Lower lobe of right lung (tissue), 2 donors: ENCODE results near the gene LYPD3. TPM values are rescaled to one million over a fixed set of nuclear protein-coding genes. Genes with fewer than 3 reads are reported as not detected.

Experiments used
- ATAC-seq, 2 donors: fragments of 200-7000 bp; cut with Tn5 transposase; one replicate each; pipeline ENCODE4 v1.9.1; 2020 to 2022; ENCODE audit warnings: mild to moderate bottlenecking in 2 of 2, moderate library complexity in 2 of 2
- DNase-seq: peaks from one replicate; pipeline ENCODE4 v3.0.0-alpha.2; 2020
- H3K27ac ChIP-seq: fragments of 200-600 bp; one replicate; pipeline ENCODE4 v1.8.0; 2022
- H3K27me3 ChIP-seq: fragments of 200-600 bp; one replicate; pipeline ENCODE4 v1.8.0; 2022; ENCODE audit warnings: low read depth
- H3K36me3 ChIP-seq: fragments of 200-600 bp; one replicate; pipeline ENCODE4 v1.8.0; 2022; ENCODE audit warnings: mild to moderate bottlenecking
- H3K4me1 ChIP-seq: fragments of 200-600 bp; one replicate; pipeline ENCODE4 v1.8.0; 2022
- H3K4me3 ChIP-seq: fragments of 200-600 bp; one replicate; pipeline ENCODE4 v1.8.0; 2022; ENCODE audit warnings: mild to moderate bottlenecking
- H3K9me3 ChIP-seq: fragments of 200-600 bp; one replicate; pipeline ENCODE4 v1.8.0; 2022
- CTCF ChIP-seq: fragments of 200-600 bp; IDR thresholded peaks from one replicate; pipeline ENCODE4 v1.8.0; 2022; ENCODE audit warnings: antibody characterized with exemption, mild to moderate bottlenecking
- intact Hi-C: fragments of 100-400 bp; cut with DNase I; formaldehyde crosslinking; loops from one replicate; pipeline ENCODE4 v1.11.0; 2022
- total RNA-seq: library from RNA; stranded (reverse); fragmentation: NEBNext Ultra II Directional; extraction: Animal tissue kit (Norgen Biotek cat#: 25700); gene quantifications from one replicate; pipeline ENCODE4 v1.2.1, GENCODE V29; 2021
- donor health status: DM: no; HTN: yes; CAD: no; lungs with severe emphysema.

LYPD3 gene
- total RNA-seq, 1 donor from 2014 or later = 0.74 TPM

DNA sequence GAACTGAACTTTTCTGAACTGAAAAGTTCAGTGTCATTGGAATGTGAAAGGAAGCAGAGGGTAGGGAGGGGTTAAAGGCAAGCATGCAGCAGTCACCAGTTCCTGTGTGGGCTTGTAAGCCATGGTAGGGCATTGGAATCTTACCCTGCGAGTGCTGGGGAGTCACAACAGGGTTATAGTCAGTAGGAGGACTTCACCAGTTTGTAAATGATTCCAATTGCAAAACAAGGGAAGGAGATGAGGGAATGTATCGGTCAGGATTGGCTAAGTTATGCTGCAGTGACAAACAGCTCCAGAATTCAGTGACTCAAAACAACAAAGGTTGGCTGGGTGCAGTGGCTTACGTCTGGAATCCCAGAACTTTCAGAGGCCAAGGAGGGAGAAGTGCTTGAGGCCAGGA is 12.8 kb downstream of the LYPD3 start:
- H3K27ac ChIP-seq = no peak overlapping the region
- H3K4me3 ChIP-seq = no peak overlapping the region
- ATAC-seq = no peak
- no peaks in the 10 kb centered on the region for H3K4me1 ChIP-seq
- no peaks in the 10 kb centered on the region for H3K27me3 ChIP-seq
- no peaks in the 10 kb centered on the region for H3K36me3 ChIP-seq
- no peak for TF ChIP-seq CTCF
- intact Hi-C loops = no loop called here
- no peak for DNase-seq
- H3K9me3 ChIP-seq = no peaks in the 10 kb centered on the region

DNA sequence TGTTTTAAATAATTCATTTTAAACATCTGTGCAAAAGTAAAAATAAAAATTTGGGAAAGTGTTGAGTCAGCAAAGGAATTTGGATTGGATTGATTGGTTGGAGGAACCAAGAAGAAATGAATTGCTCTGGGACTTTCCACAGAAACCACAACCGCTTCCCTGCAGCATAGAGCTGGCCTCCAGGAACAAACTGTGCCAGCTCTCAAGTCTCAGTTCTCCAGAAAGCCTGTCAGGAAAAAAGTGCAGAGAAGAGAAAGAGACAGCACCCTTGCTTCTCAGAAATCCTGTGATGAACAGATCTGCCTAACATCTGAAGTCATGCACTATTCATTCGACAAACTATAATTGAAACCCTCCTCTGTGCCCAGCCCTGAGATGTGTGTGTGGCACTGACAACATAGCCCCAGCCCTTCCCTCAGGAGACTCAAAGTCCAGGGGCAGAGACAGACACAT is 14.8 kb downstream of the LYPD3 start:
- no peaks in the 10 kb centered on the region for H3K4me1 ChIP-seq
- ATAC-seq (no peak), DNase-seq (no peak)
- no peak overlapping the region for H3K4me3 ChIP-seq
- no peaks in the 10 kb centered on the region for H3K27me3 ChIP-seq
- no peak overlapping the region for H3K27ac ChIP-seq
- no peaks in the 10 kb centered on the region for H3K36me3 ChIP-seq
- TF ChIP-seq CTCF = no peak
- H3K9me3 ChIP-seq = no peaks in the 10 kb centered on the region
- intact Hi-C loops = no loop called here

DNA sequence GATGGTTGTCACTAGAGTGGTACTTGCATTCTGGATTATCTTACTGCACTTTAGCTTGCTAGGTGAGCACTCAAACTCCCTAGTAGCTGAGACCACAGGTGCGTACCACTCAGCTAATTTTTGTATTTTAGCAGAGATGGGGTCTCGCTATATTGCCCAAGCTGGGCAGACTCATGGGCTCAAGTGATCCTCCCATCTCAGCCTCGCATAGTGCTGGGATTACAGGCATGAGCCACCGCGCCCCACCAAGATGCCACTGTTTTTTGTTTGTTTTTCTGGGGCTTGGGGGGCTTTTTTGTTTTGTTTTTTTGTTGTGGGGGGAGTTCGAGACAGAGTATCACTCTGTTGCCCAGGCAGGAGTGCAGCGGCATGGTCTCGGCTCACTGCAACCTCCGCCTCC is 17.8 kb downstream of the LYPD3 start:
- Histone ChIP-seq H3K27ac (no peak overlapping the region), H3K27me3 (no peaks in the 10 kb centered on the region), H3K36me3 (no peaks in the 10 kb centered on the region), H3K4me1 (no peaks in the 10 kb centered on the region), H3K4me3 (no peak overlapping the region), H3K9me3 (no peaks in the 10 kb centered on the region)
- ATAC-seq (no peak), DNase-seq (no peak)
- TF ChIP-seq CTCF = no peak
- intact Hi-C loops = loop anchor here (5.0 kb wide), 1 partner anchor 70 kb away; no protein-coding TSS in a partner anchor

DNA sequence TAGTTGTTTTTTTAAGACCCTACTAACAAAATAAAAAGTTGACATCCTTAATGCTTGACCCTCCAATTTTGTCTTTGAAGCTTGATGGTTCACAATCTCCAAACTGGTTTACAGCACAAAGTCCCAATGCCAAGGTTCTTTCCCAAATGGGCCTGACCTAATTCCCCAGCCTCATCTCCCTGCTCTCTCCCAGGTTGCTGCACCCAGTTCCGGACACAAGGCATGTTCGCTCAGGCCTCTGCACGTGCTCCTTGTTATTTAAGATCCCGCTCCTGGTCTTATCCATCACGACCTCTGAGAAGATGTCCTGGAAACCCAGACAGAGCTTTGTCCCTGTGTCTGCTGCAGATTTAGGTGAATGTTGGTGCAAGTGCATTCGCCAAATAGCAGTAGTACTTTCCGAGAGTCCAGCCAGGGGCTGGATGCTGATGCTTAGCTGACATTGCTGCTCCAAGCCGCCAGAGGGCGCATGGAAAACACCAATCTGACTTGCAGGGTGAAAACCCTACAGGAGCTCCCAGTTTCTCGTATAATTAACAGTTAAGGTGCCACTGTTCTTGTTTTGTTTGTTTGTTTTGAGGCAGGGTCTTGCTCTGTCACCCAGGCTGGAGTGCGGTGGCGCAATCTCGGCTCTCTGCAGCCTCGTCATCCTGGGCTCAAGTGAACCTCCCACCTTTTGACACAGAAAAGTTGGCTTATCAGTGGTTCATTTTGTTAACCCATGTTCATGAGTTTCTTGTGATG is 18.5 kb downstream of the LYPD3 start:
- H3K36me3 ChIP-seq = no peaks in the 10 kb centered on the region
- H3K4me1 ChIP-seq = no peaks in the 10 kb centered on the region
- intact Hi-C loops = loop anchor here (5.0 kb wide), 1 partner anchor 70 kb away; no protein-coding TSS in a partner anchor
- DNase-seq (peak; percentile 85), ATAC-seq (peak; percentile 88 to 90)
- H3K27me3 ChIP-seq = no peaks in the 10 kb centered on the region
- no peak overlapping the region for H3K4me3 ChIP-seq
- TF ChIP-seq CTCF = peak; percentile 97
- H3K27ac ChIP-seq = no peak overlapping the region
- no peaks in the 10 kb centered on the region for H3K9me3 ChIP-seq

DNA sequence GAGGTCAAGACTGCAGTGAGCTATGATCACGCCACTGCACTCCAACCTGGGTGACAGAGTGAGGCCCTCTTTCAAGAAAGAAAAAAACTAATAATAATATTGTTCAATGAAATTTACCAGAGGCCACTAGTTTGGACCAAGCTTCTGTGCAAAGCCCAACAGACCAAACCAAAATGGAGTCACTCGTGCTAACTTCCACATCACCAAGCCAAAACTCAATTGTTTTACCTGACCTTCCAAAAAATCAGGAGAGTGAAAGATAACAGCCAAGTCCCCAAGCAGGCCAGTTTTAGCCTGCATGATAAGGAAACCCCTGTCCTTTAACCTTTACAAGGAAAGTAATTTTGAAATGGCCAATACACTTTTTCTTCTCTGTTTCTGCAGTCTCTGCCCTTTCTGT is 20.0 kb downstream of the LYPD3 start:
- no peaks in the 10 kb centered on the region for H3K9me3 ChIP-seq
- ATAC-seq (no peak), DNase-seq (no peak)
- no peak overlapping the region for H3K27ac ChIP-seq
- TF ChIP-seq CTCF = no peak
- no peaks in the 10 kb centered on the region for H3K27me3 ChIP-seq
- H3K4me1 ChIP-seq = no peaks in the 10 kb centered on the region
- no peaks in the 10 kb centered on the region for H3K36me3 ChIP-seq
- intact Hi-C loops = loop anchor here (5.0 kb wide), 1 partner anchor 72 kb away; no protein-coding TSS in a partner anchor
- no peak overlapping the region for H3K4me3 ChIP-seq
